Right lobe of liver (tissue), 4 donors: ENCODE data around the gene CLDN15.

Experiments used
- CTCF ChIP-seq, 4 donors: fragments of 200-600 bp in 3 of 4; fragments of 450-650 bp in 1 of 4; IDR thresholded peaks; one replicate each; pipeline versions ENCODE4 v1.5.1 to v1.8.0; 2016 to 2022; ENCODE audit warnings: antibody characterized with exemption in 4 of 4, mild to moderate bottlenecking in 2 of 4
- POLR2A ChIP-seq: fragments of 450-650 bp; IDR thresholded peaks from one replicate; pipeline ENCODE4 v1.6.1; 2017; ENCODE audit warnings: antibody characterized with exemption, mild to moderate bottlenecking
- donor health status: DM: no; HTN: no; CAD: no.
- donor health status: DM: no; HTN: no; CAD: no.
- donor health status: DM: no; HTN: yes; CAD: no.

GRCh38 chr7:101241443-101242349, 4.1 kb upstream of the CLDN15 start:
- TF ChIP-seq POLR2A (no peak), CTCF (IDR thresholded peaks at IDR 0.05) (no peak)
